ENCODE results near the gene CRYL1. TPM values are rescaled to one million over a fixed set of nuclear protein-coding genes. Genes with fewer than 3 reads are reported as not detected.

The CRYL1 gene
- total RNA-seq, 4 donors from 2014 or later, result 75.0 to 188 (median 145) TPM

GRCh38 chr13:20506696-20507095, 19.0 kb downstream of the CRYL1 start:
- intact Hi-C loops (cut with DNase I; ENCODE audit: low total_unique reads) (no loop called here), in situ Hi-C loops (cut with MboI; ENCODE audit: low pct_ligation_motif_present in 1 of 4, low pct_unique_long_range_greater_than_20kb in 1 of 4, low sequenced_read_pairs in 3 of 4) (loop anchor here in 2 of 4 donors (10.0 to 25.0 kb wide), 2 partner anchors 181 to 418 kb away; no protein-coding TSS in a partner anchor)
- 70 to 83% methylated on average over 3 to 4 of the region's 4 CpGs for WGBS, 2 donors (ENCODE audit: low coverage in 1 of 2)
- Histone ChIP-seq H3K27me3 (no peaks in the 10 kb centered on the region), H3K4me1 (no peaks in the 10 kb centered on the region), H3K27ac (no peak overlapping the region), H3K9me3 (no peaks in the 10 kb centered on the region), H3K4me3 (no peak overlapping the region), H3K36me3 (peaks cover 0 to 10% (median 2%) of the 10 kb centered on the region in 4 donors)
- no peak for DNase-seq
- no peak for TF ChIP-seq EP300 (IDR thresholded peaks at IDR 0.05; ENCODE audit: low read depth)
- TF ChIP-seq POLR2A (IDR thresholded peaks at IDR 0.05), result no peak
- TF ChIP-seq POLR2AphosphoS5 (IDR thresholded peaks at IDR 0.05), result no peak
- no peak for TF ChIP-seq CTCF (IDR thresholded peaks at IDR 0.05)

DNA sequence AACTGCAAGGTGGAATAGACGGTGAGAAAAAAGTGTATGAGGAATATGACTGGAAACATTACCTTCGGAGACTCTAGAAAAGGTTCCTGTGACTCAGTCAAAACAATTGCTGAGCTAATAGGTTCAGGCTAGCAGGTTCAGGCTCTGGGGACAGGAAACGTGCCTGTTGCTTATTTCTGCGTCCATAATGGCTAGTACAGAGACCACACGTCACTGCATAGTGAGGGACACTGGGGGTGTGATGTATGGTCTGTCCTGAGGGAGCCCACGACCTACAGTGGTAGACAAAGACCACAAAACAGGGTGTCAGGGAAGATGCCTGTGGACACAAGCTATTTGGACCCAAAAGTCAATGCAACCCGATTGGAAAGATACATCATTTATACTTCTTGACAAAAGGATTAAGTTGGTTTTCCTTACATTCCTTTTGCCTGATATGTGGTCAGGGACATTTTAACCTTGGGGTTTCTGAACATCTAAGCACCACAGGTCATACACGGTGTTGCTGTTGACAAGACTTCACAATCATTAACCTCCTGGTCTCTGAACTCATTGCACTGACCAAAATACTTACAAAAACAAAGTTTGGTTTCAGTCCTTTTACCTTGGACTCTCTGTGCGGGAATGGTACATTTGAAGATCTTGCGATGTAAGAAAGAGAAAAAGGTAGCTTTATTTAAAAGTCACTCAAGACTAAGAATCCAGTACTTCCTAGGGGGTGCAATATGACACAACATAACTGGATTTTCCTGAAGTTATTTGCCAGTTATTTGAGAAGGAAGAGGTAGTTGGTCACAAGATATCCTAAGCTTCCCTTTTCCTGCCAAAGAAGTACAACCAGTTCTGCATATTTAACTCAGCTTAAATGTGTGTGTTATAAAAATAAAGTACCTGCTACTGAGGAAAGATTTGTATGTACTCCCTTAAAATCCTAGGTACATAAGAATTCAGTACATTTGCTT, 20.0 kb downstream of the CRYL1 start:
- in situ Hi-C loops (cut with MboI; ENCODE audit: low pct_ligation_motif_present in 1 of 4, low pct_unique_long_range_greater_than_20kb in 1 of 4, low sequenced_read_pairs in 3 of 4), result loop anchor here in 2 of 4 donors (10.0 to 25.0 kb wide), 2 partner anchors 182 to 419 kb away; no protein-coding TSS in a partner anchor
- intact Hi-C loops (cut with DNase I; ENCODE audit: low total_unique reads), result no loop called here
- no peak overlapping the region for H3K4me3 ChIP-seq
- no peaks in the 10 kb centered on the region for H3K9me3 ChIP-seq
- H3K4me1 ChIP-seq, result no peaks in the 10 kb centered on the region
- no peaks in the 10 kb centered on the region for H3K27me3 ChIP-seq
- H3K36me3 ChIP-seq, result peaks cover 0 to 5% (median 2%) of the 10 kb centered on the region in 4 donors
- WGBS, 2 donors (ENCODE audit: low coverage in 1 of 2), result 77 to 86% methylated on average over 6 to 10 of the region's 10 CpGs
- no peak overlapping the region for H3K27ac ChIP-seq
- DNase-seq, result no peak
- TF ChIP-seq EP300 (IDR thresholded peaks at IDR 0.05; ENCODE audit: low read depth) (no peak), CTCF (IDR thresholded peaks at IDR 0.05) (no peak), POLR2A (IDR thresholded peaks at IDR 0.05) (no peak), POLR2AphosphoS5 (IDR thresholded peaks at IDR 0.05) (no peak)

DNA sequence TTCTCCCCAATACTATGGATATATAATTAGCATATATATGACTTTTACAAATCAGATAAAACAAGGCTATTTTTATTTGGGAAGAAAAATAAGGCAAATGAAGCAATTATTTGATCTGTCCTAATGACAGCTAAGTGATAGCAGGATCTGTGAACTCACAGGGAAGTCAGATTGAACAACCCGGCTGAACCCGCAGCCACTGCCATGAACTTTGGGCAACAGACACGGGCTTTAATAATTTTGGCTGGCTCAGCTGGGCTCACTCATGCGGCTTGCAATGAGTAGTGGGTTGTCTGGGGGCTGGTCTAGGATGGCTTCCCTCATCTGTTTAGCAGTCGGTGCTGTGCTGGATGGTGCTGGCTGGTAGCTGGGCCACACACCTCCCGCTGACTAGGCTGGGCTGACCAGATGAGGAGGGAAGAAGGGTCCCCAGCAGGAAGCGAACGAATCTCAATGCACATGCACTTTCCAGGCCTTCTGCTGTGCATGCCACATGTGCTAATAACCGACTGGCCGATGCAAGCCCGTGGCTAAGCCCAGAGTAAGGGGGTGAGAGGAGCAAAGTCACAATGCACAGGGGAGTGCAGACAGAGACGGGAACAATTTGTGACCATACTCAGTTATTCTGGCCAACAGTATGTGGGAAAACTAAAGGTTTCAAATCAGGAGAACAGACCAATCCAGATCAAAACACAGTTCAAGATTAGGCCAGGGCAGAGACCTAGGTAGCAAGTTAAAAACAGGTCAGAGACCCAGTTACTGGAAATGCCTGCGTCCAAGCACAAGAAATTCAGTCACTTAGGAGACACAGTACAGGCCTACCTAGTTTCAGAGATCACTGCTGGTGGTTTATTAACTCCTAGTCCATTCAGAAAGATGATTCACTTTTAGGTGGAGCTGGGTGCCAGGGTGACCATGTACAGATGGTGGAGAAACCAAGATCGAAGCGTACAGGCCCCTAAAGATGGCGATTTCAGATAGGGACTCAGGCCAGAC, 22.3 kb downstream of the CRYL1 start:
- no peak for DNase-seq
- 93 to 95% methylated on average over 3 to 16 of the region's 16 CpGs for WGBS, 2 donors (ENCODE audit: low coverage in 1 of 2)
- in situ Hi-C loops (cut with MboI; ENCODE audit: low pct_ligation_motif_present in 1 of 4, low pct_unique_long_range_greater_than_20kb in 1 of 4, low sequenced_read_pairs in 3 of 4) (loop anchor here in 2 of 4 donors (10.0 to 25.0 kb wide), 2 partner anchors 184 to 421 kb away; no protein-coding TSS in a partner anchor), intact Hi-C loops (cut with DNase I; ENCODE audit: low total_unique reads) (no loop called here)
- H3K9me3 ChIP-seq, result no peaks in the 10 kb centered on the region
- no peaks in the 10 kb centered on the region for H3K27me3 ChIP-seq
- no peak overlapping the region for H3K27ac ChIP-seq
- no peak overlapping the region for H3K4me3 ChIP-seq
- H3K36me3 ChIP-seq, result peaks cover 0 to 5% (median 2%) of the 10 kb centered on the region in 4 donors
- no peaks in the 10 kb centered on the region for H3K4me1 ChIP-seq
- no peak for TF ChIP-seq CTCF (IDR thresholded peaks at IDR 0.05)
- no peak for TF ChIP-seq POLR2AphosphoS5 (IDR thresholded peaks at IDR 0.05)
- TF ChIP-seq EP300 (IDR thresholded peaks at IDR 0.05; ENCODE audit: low read depth), result no peak
- TF ChIP-seq POLR2A (IDR thresholded peaks at IDR 0.05), result no peak

All from transverse colon (tissue), 4 donors.